ENCODE data around the gene NTN5. TPM values are rescaled to one million over a fixed set of nuclear protein-coding genes. Genes with fewer than 3 reads are reported as not detected.

Gene NTN5
- polyA plus RNA-seq, 12 donors = 0.56 to 2.2 (median 1.2) TPM; not detected in 2

- no peak for DNase-seq
Measured at GRCh38 chr19:48631225-48631624, 41.6 kb downstream of the NTN5 start.

GRCh38 chr19:48630296-48631063 lies 42.3 kb downstream of the NTN5 start:
- no peak for DNase-seq

GRCh38 chr19:48629599-48630295 lies 43.1 kb downstream of the NTN5 start:
- no peak for DNase-seq

- no peak for DNase-seq
Measured at GRCh38 chr19:48629297-48629598, 43.6 kb downstream of the NTN5 start.

GRCh38 chr19:48628486-48629296 lies 44.1 kb downstream of the NTN5 start:
- no peak for DNase-seq

- DNase-seq = no peak
Measured at GRCh38 chr19:48627865-48628314, 44.9 kb downstream of the NTN5 start.

GRCh38 chr19:48627201-48627864 lies 45.5 kb downstream of the NTN5 start:
- DNase-seq = no peak

GRCh38 chr19:48625891-48626327 lies 46.9 kb downstream of the NTN5 start:
- no peak for DNase-seq

- DNase-seq = no peak
Measured at GRCh38 chr19:48624791-48625723, 47.8 kb downstream of the NTN5 start.

GRCh38 chr19:48624067-48624594 lies 48.7 kb downstream of the NTN5 start:
- DNase-seq = peak; percentile 97

- DNase-seq = no peak
Measured at GRCh38 chr19:48623556-48624066, 49.2 kb downstream of the NTN5 start.

- DNase-seq = no peak
Measured at GRCh38 chr19:48619692-48620585, 52.9 kb downstream of the NTN5 start.

- peak; percentile 100 for DNase-seq
Measured at GRCh38 chr19:48618916-48619691, 53.7 kb downstream of the NTN5 start, which contains the start of the genes RPL18 and SPHK2. RPL18 (minus strand) TSS chr19:48619178; CDS start chr19:48619143, 35 bp downstream. SPHK2 (plus strand) TSS chr19:48619506; CDS start chr19:48620515, 1,009 bp downstream.

GRCh38 chr19:48618278-48618915 lies 54.4 kb downstream of the NTN5 start:
- DNase-seq = no peak

GRCh38 chr19:48617146-48617937 lies 55.5 kb downstream of the NTN5 start:
- DNase-seq = no peak

GRCh38 chr19:48616491-48617056 lies 56.2 kb downstream of the NTN5 start:
- DNase-seq = no peak
